Lower leg skin (tissue), 4 donors: ENCODE results near the gene RAB17. TPM values are rescaled to one million over a fixed set of nuclear protein-coding genes. Genes with fewer than 3 reads are reported as not detected.

Experiments used
- DNase-seq, 2 donors: peaks; one replicate each; pipeline ENCODE4 v3.0.0-alpha.2; 2019; ENCODE audit warnings: low spot score in 2 of 2
- H3K4me3 ChIP-seq: fragments of 200-600 bp; sonication (generic); 2 replicates; pipeline ENCODE4 v1.5.1; 2017; ENCODE audit warnings: mild to moderate bottlenecking, low read depth; ENCODE audit not compliant: poor library complexity, severe bottlenecking
- CTCF ChIP-seq, 3 donors: fragments of 450-650 bp; IDR thresholded peaks; one replicate each; pipeline ENCODE4 v1.5.1; 2016; ENCODE audit warnings: antibody characterized with exemption in 3 of 3, mild to moderate bottlenecking in 3 of 3, moderate library complexity in 2 of 3
- POLR2A ChIP-seq, 2 donors: fragments of 450-650 bp; IDR thresholded peaks; one replicate each; pipeline ENCODE4 v1.6.1; 2016 to 2017; ENCODE audit warnings: antibody characterized with exemption in 2 of 2, mild to moderate bottlenecking in 1 of 2, moderate library complexity in 1 of 2
- WGBS, 2 donors: methylation state at CpG; one replicate each; pipeline ENCODE4 v1.1.5; 2018; 5-methylcytosine and 5-hydroxymethylcytosine counted together
- intact Hi-C: fragments of 100-400 bp; cut with DNase I; formaldehyde crosslinking; loops from one replicate; pipeline ENCODE4 v1.15.0; 2023; ENCODE audit warnings: low total_unique reads
- total RNA-seq, 4 donors: library from RNA; depleted of rRNA; stranded (reverse); fragments of >200 nt; gene quantifications; one replicate each; pipeline ENCODE4 v1.1.0, GENCODE V29; 2016

Gene RAB17
- total RNA-seq, 4 donors from 2014 or later, result 1.7 to 6.3 (median 2.8) TPM

GRCh38 chr2:237529452-237530402 lies 60.8 kb downstream of the RAB17 start:
- no peak overlapping the region for H3K4me3 ChIP-seq
- intact Hi-C loops, result no loop called here
- 88 to 93% methylated on average over 18 to 19 of the region's 19 CpGs for WGBS, 2 donors
- TF ChIP-seq POLR2A (IDR thresholded peaks at IDR 0.05), result no peak
- TF ChIP-seq CTCF (IDR thresholded peaks at IDR 0.05), result no peak
- DNase-seq, result no peak

GRCh38 chr2:237527766-237528165 lies 62.8 kb downstream of the RAB17 start:
- DNase-seq, result no peak
- no peak overlapping the region for H3K4me3 ChIP-seq
- intact Hi-C loops, result no loop called here
- 95 to 96% methylated on average over 5 of the region's 5 CpGs for WGBS, 2 donors
- TF ChIP-seq POLR2A (IDR thresholded peaks at IDR 0.05) (no peak), CTCF (IDR thresholded peaks at IDR 0.05) (no peak)

- DNase-seq, result no peak
- intact Hi-C loops, result no loop called here
- 89 to 92% methylated on average over 11 of the region's 11 CpGs for WGBS, 2 donors
- H3K4me3 ChIP-seq, result no peak overlapping the region
- TF ChIP-seq POLR2A (IDR thresholded peaks at IDR 0.05), result no peak
- no peak for TF ChIP-seq CTCF (IDR thresholded peaks at IDR 0.05)
Observed at GRCh38 chr2:237527233-237527632, 63.3 kb downstream of the RAB17 start.

- DNase-seq, result no peak
Observed at GRCh38 chr2:237525559-237526157, 64.9 kb downstream of the RAB17 start.

GRCh38 chr2:237524631-237525030 lies 65.9 kb downstream of the RAB17 start:
- TF ChIP-seq POLR2A (IDR thresholded peaks at IDR 0.05), result no peak
- no peak for TF ChIP-seq CTCF (IDR thresholded peaks at IDR 0.05)
- no peak overlapping the region for H3K4me3 ChIP-seq
- DNase-seq, result no peak
- intact Hi-C loops, result no loop called here
- WGBS, 2 donors, result 54 to 59% methylated on average over 6 of the region's 6 CpGs

More at GRCh38 chr2:237525559-237526157, 64.9 kb downstream of the RAB17 start:
- H3K4me3 ChIP-seq, result no peak overlapping the region
- WGBS, 2 donors, result 92 to 93% methylated on average over 3 to 9 of the region's 17 CpGs
- TF ChIP-seq CTCF (IDR thresholded peaks at IDR 0.05), result no peak
- no peak for TF ChIP-seq POLR2A (IDR thresholded peaks at IDR 0.05)
- intact Hi-C loops, result no loop called here

Other genes starting within 250 kb of the RAB17 start
- gene COL6A3, start 176.6 kb downstream of the RAB17 start, total RNA-seq, result 100 to 1,000 TPM in 1 of 4 donors, 10 to 100 TPM in 3; 43.1 to 204 (median 62.4) TPM
- 10 to 100 TPM; 13.3 to 37.9 (median 19.9) TPM for gene MLPH, start 103.5 kb downstream of the RAB17 start, total RNA-seq
- not detected for gene PRLH, start 24.2 kb downstream of the RAB17 start, total RNA-seq
- gene LRRFIP1, start 36.9 kb upstream of the RAB17 start, total RNA-seq, result 10 to 100 TPM; 45.5 to 88.0 (median 67.5) TPM
- under 1 TPM; 0.12 to 0.38 (median 0.23) TPM for gene RBM44, start 208.0 kb upstream of the RAB17 start, total RNA-seq